Measurements from ENCODE around the gene GPR153.
"Not testable (repeated sequence)": the region's sequence is repeated elsewhere in the genome, so short reads cannot be mapped to it uniquely, and the experiment has no call there.

Gene GPR153

GRCh38 chr1:6260961-6261614 is at the start of gene GPR153:
GPR153 (minus strand) TSS chr1:6261098; CDS start chr1:6254905, 6,193 bp downstream.
- no peak for DNase-seq

- DNase-seq = no peak
Measured at GRCh38 chr1:6310116-6310848, 49.4 kb upstream of the GPR153 start.

- DNase-seq = no peak
Measured at GRCh38 chr1:6309564-6309963, 48.7 kb upstream of the GPR153 start.

- no peak for DNase-seq
Measured at GRCh38 chr1:6308449-6308848, 47.6 kb upstream of the GPR153 start.

DNA sequence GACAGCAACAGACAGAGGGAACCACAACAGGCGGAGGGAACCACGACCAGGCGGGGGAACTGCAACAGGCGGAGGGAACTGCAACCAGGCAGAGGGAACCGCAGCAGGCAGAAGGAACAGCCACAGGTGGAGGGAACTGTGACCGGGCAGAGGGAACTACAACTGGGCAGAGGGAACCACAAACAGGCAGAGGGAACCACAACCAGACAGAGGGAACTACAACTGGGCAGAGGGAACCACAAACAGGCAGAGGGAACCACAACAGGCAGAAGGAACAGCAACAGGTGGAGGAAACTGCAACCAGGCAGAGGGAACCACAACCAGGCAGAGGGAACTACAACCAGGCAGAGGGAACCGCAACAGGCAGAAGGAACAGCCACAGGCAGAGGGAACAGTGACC is 46.8 kb upstream of the GPR153 start:
- not testable (repeated sequence) for DNase-seq

- no peak for DNase-seq
Measured at GRCh38 chr1:6307099-6307498, 46.2 kb upstream of the GPR153 start.

- DNase-seq = no peak
Measured at GRCh38 chr1:6303397-6304012, 42.6 kb upstream of the GPR153 start.

GRCh38 chr1:6302568-6302967 is 41.7 kb upstream of the GPR153 start:
- no peak for DNase-seq

DNA sequence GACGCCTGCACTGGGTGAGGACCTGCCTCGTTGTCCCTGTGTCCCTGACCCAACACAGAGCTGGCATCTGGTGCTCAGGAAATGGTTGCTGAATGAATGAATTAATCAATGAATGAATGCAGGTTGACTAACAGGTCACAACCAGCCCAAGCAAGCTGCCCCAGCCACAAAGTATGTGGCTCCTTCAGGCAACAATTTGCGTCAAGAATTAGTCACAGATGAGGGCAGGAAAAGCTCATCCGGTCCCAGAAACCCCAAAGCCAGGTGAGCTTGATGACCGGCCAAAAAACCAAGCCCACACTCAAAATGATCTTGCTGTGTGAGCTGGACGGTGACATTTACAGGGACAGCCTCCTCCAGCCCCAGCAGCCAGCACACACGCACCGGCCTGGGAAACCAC is 40.6 kb upstream of the GPR153 start:
- no peak for DNase-seq

DNA sequence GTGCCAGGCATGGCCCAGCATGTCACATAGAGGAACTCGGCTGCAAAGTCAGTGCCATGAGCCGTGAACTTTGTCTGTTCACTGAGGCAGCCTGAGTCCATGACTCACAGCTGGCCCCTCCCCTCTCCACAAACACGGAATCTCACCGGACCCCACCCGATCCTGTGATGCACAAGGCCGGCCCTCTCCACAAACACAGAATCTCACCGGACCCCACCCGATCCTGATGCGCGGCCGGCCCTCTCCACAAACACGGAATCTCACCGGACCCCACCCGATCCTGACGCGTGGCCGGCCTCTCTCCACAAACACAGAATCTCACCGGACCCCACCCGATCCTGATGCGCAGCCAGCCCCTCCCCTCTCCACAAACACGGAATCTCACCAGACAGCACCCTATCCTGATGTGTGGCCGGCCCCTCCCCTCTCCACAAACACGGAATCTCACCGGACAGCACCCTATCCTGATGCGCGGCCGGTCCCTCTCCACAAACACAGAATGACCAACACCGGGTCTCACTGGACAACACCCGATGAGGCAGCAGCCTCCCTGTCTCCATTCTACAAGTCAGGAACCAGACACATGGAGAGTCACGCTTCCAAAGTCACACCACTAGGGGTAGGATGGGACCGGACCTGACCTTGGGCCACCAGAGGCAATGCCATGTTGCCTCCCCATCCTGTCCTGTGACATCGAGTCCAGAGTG is 39.6 kb upstream of the GPR153 start:
- DNase-seq = no peak

DNA sequence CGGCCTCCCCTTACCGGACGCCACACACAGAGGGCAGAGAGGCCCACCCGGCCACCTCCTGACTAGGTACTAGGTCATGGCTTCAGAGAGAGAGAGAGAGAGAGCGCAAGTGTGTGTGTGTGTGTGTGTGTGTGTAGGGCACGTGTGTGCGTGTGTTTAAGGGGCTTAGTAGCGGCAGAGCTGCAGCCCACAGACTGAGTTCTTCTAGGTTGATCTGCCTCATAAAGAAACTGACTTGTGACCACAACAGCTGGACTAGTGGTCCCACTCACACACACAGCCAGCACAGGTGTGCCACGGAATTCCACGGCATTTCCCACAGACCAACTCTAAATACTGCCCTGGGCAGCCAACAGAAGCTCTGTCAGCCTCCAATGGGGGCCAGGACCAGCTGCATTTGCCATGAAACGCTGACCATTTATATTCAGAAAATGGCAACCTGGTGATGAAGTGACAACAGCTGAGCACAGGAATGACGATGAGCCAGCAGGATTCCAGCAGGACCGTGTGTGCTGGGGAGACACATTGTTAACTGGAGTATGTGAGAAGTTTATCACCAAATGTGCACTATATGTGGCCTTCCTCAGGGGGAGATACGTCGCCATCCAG is 38.8 kb upstream of the GPR153 start:
- DNase-seq = no peak

DNA sequence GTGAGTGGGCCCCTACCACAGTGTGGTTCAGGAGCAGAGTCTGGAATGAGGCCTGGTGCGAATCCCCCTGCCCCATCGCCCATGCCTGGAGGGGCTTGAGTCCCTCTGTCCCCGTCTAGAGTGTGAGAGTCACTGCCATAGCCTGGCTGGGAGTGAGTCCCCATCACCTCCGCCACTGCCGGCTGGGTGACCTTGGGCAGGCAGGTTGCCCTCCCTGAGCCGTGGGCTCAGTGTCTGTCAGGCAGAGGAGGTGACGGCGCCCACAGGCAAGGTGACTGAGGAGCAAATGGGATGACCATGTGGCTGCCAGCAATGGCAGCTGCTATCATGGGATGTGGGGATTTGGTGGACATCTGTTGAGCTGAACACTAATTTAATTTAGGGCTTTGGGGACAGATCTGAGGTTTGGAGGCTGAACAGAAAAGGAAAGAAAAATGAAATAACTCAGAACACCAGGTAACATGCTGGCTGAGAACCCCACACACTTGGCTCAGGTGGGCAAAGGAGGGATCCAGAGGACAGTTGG is 38.1 kb upstream of the GPR153 start:
- DNase-seq = no peak

GRCh38 chr1:6298530-6298929 is 37.6 kb upstream of the GPR153 start:
- no peak for DNase-seq

- no peak for DNase-seq
Measured at GRCh38 chr1:6295910-6296309, 35.0 kb upstream of the GPR153 start.

DNA sequence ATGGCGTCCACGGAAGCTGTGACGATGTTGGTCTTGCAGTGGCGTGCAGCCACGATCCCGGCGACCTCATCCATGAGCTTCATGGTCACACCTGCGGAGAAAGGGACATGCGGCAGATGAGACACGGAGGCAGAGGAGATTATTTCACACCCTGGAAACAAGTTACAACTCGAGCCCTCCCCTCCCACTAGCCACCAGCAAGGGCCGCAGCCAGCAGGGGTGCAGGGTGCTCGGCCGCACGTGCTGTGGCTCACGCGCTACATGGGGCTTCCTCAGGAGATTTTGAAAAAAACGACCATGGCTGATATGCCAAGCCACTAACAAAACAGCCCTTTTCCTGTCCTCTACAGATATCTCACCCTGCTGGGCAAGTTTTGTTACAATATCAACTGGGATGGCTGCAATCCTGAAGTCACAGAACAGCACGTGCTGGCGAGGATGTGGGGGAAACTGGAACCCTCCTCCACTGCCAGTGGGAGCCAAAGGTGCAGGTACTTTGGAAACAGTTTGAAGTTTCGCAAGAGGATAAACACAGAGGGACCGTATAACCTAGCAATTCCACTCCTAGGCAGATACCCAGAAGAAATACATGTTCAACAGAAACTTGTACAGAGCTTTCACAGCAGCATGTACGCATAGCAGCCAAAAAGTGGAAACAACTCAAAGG is 34.1 kb upstream of the GPR153 start:
- no peak for DNase-seq

DNA sequence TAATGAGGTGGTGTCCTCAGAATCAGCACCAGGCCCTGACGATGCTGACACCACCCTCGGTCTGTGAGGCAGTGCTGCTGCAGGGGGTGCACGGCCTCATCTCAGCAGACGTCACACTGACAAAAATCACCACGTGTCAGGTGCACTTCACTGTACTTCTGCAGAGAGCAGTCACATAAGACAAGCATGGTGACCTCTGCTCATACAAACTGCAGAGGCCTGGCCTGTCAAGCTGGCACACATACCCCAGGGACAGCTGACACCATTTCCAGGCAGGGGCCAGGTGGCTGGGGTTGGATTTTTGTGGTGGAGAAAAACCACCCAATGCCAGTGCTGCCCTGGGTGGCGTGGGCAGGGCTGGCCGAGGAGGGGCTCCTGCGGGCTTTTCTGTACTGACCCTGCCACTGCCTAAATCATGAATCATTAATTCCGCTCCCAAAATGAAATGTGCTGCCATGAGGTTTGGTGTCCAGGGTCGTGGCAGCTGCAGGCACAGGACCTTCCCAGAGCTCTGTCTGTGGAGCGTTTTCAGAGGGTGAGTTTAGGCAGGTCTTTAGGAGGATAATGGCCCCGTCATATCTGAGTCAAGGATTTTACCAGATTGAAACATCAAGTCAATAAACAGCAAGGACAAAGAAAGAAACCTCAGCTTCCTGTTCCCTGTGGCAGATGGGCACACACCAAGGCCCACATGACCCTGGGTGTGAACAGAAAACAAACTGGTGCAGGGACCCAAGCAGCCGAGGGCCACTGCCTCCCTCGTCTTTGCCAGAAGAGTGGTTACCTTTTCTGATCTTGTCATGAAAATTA is 33.4 kb upstream of the GPR153 start:
- DNase-seq = no peak

DNA sequence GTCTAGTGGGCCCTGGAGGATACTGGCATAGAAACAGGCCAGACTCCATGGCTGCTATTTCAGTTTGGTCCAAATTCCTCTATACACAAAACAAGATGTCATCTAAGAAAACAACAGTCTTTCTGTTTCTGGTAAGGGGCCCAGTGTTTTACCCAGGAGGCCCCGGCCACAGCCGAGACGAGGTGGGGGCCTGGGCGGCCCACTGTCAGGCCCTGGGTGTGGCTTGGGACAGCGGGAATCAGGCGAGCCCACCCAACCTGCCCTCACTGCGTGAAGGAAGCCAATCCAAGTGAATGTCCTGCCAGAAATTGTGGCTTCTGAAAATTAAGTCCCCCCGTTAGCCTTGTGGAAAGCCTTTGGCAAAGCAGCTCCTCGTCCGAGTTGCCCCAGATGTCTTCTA is 31.2 kb upstream of the GPR153 start:
- DNase-seq = no peak

DNA sequence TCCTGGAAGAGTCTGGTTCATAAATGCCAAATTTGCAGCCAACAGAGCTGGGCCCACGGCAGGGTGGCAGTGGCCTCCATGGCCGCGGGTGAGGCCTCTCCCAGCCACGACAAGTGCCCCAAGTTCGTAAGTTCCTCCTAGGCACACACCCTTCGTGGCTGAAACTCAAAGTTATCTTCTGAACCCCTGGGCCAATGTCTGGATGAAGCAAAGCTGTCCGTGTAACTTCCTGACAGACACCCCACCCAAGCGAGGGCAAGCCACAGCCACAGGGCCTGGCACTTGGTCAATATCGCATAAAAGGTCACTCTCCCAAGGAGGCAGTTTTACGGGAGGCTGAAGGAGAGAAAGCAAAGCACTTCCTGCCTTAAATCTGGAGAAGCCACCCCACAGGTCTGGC is 27.8 kb upstream of the GPR153 start:
- DNase-seq = no peak

DNA sequence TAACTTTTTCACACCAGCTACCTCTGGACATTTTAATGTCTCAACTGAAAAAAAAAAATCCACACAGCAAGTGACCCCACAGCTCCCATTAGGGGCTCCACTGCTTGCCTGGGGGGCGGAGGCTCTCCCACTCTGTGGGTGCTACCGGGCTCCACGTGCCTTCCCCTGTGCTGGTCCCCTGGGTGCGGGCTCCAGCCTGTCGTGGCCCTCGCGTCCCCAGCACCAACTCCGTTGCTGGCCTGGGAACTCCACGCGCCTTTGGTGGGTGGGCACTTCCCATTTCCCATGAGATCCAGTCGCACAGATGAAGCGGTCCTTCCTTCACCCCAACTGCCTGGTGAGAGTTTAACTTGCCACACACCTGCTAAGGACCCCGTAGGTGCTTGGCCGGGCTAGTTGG is 27.1 kb upstream of the GPR153 start:
- DNase-seq = no peak

DNA sequence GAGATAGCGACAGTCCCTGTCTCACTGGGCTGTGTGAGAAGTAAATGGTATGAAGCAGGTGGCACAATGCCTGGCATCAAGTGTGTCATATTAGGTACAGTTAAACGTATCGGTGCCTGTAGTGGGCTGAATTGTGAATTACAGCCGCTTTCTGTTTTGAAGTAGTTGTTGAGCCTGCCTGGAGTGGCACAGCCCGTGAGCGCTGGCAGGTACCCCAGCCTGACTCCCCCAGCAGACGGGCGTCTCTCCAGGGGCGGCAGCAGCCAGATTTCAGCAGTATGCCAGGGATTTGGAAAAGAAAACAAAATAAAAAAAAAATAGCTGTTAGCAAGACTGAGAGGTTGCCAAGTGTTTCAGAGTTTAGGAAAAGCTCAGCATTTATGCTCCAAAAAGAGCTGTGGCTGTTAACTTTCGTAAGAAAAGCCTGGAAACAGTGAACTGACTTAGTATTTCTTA is 26.6 kb upstream of the GPR153 start:
- no peak for DNase-seq

DNA sequence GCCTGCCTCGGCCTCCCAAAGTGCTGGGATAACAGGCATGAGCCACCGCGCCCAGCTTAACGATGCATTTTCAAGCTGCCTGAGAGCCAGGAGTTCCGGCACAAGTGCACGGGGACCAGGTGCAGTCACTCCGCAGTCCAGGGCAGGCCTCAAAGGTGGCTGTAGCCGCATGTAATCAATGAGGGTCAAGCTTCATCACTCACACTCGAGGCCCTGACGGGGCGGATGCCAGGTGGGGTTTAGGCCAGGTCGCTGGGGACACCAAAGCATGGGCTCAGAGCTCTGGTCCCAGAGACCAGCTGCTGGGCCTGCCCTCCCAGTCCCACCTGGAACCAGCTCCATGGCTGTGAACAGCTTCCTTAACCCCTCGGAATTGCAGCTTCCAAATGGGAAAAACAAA is 26.1 kb upstream of the GPR153 start:
- no peak for DNase-seq
